Measurements from ENCODE around the gene ALDH1A2. TPM values are rescaled to one million over a fixed set of nuclear protein-coding genes. Genes with fewer than 3 reads are reported as not detected.

ALDH1A2 gene
- total and polyA plus RNA-seq, 12 donors = 1.8 to 277 (median 8.3) TPM

- Histone ChIP-seq H3K4me1 (replicated peaks in 1 of 2) (no peaks in the 10 kb centered on the region), H3K27ac (no peak overlapping the region), H3K4me3 (no peak overlapping the region), H3K27me3 (no peaks in the 10 kb centered on the region), H3K9me3 (replicated peaks in 1 of 3) (no peaks in the 10 kb centered on the region), H3K36me3 (replicated peaks in 1 of 2) (no peaks in the 10 kb centered on the region)
- DNase-seq = no peak
- intact Hi-C loops (cut with DNase I) = no loop called here
- WGBS, 4 donors = 51 to 60% (median 56%) methylated on average over 4 of the region's 4 CpGs
- TF ChIP-seq POLR2A (IDR thresholded peaks at IDR 0.05) = no peak
- no peak for TF ChIP-seq CTCF (IDR thresholded peaks at IDR 0.05)
Observed at GRCh38 chr15:57947282-57947681, 118.2 kb downstream of the ALDH1A2 start.

- Histone ChIP-seq H3K36me3 (replicated peaks in 1 of 2) (no peaks in the 10 kb centered on the region), H3K27ac (no peak overlapping the region), H3K9me3 (replicated peaks in 1 of 3) (no peaks in the 10 kb centered on the region), H3K4me1 (replicated peaks in 1 of 2) (no peaks in the 10 kb centered on the region), H3K4me3 (no peak overlapping the region), H3K27me3 (no peaks in the 10 kb centered on the region)
- 77 to 89% (median 80%) methylated on average over 3 of the region's 3 CpGs for WGBS, 4 donors
- intact Hi-C loops (cut with DNase I) = no loop called here
- DNase-seq = no peak
- no peak for TF ChIP-seq CTCF (IDR thresholded peaks at IDR 0.05)
- TF ChIP-seq POLR2A (IDR thresholded peaks at IDR 0.05) = no peak
Observed at GRCh38 chr15:57946491-57947048, 118.9 kb downstream of the ALDH1A2 start.

- Histone ChIP-seq H3K4me3 (no peak overlapping the region), H3K27ac (no peak overlapping the region), H3K36me3 (replicated peaks in 1 of 2) (no peaks in the 10 kb centered on the region), H3K9me3 (replicated peaks in 1 of 3) (no peaks in the 10 kb centered on the region), H3K4me1 (replicated peaks in 1 of 2) (no peaks in the 10 kb centered on the region), H3K27me3 (no peaks in the 10 kb centered on the region)
- no peak for TF ChIP-seq POLR2A (IDR thresholded peaks at IDR 0.05)
- no peak for TF ChIP-seq CTCF (IDR thresholded peaks at IDR 0.05)
- no peak for DNase-seq
- 89 to 95% (median 90%) methylated on average over 2 of the region's 2 CpGs for WGBS, 4 donors
- intact Hi-C loops (cut with DNase I) = no loop called here
Observed at GRCh38 chr15:57945616-57946015, 119.9 kb downstream of the ALDH1A2 start.

- Histone ChIP-seq H3K4me3 (no peak overlapping the region), H3K4me1 (replicated peaks in 1 of 2) (no peaks in the 10 kb centered on the region), H3K27ac (no peak overlapping the region), H3K27me3 (no peaks in the 10 kb centered on the region), H3K36me3 (replicated peaks in 1 of 2) (no peaks in the 10 kb centered on the region), H3K9me3 (replicated peaks in 1 of 3) (no peaks in the 10 kb centered on the region)
- intact Hi-C loops (cut with DNase I) = no loop called here
- 70 to 92% (median 85%) methylated on average over 3 of the region's 3 CpGs for WGBS, 4 donors
- no peak for DNase-seq
- TF ChIP-seq CTCF (IDR thresholded peaks at IDR 0.05) (no peak), POLR2A (IDR thresholded peaks at IDR 0.05) (no peak)
Observed at GRCh38 chr15:57943754-57944420, 121.6 kb downstream of the ALDH1A2 start.

All from adrenal gland (tissue), 12 donors.